Measurements from ENCODE around the gene ODAD4.

ODAD4 gene

GRCh38 chr17:41987642-41988041 lies 57.2 kb downstream of the ODAD4 start:
- TF ChIP-seq TCF4 (CRISPR knock-in tag; IDR thresholded peaks at IDR 0.05; ENCODE audit: borderline replicate concordance) (no peak), PPARA (CRISPR knock-in tag; IDR thresholded peaks at IDR 0.05; ENCODE audit: borderline replicate concordance) (no peak), CSDC2 (CRISPR knock-in tag; IDR thresholded peaks at IDR 0.05) (no peak), PATZ1 (CRISPR knock-in tag; IDR thresholded peaks at IDR 0.05; ENCODE audit: borderline replicate concordance) (no peak), ESRRG (CRISPR knock-in tag; IDR thresholded peaks at IDR 0.05) (no peak), ARNTL (CRISPR knock-in tag; IDR thresholded peaks at IDR 0.05; ENCODE audit: borderline replicate concordance, low read depth) (no peak), ZNF8 (CRISPR knock-in tag; IDR thresholded peaks at IDR 0.05) (no peak), TSHZ2 (CRISPR knock-in tag; IDR thresholded peaks at IDR 0.05) (no peak), ZC3H10 (CRISPR knock-in tag; IDR thresholded peaks at IDR 0.05) (no peak), OSR1 (CRISPR knock-in tag; IDR thresholded peaks at IDR 0.05) (no peak), SNAI2 (CRISPR knock-in tag; IDR thresholded peaks at IDR 0.05) (no peak), CREB5 (CRISPR knock-in tag; IDR thresholded peaks at IDR 0.05; ENCODE audit: low read depth) (no peak), ZNF565 (CRISPR knock-in tag; conservative IDR thresholded peaks at IDR 0.05; ENCODE audit: low read depth) (no peak), GLIS3 (CRISPR knock-in tag; IDR thresholded peaks at IDR 0.05) (no peak), ZFP3 (CRISPR knock-in tag; IDR thresholded peaks at IDR 0.05) (no peak), POU6F1 (CRISPR knock-in tag; IDR thresholded peaks at IDR 0.05; ENCODE audit: borderline replicate concordance, low read depth) (no peak), ZNF70 (CRISPR knock-in tag; IDR thresholded peaks at IDR 0.05) (no peak), CSRNP3 (CRISPR knock-in tag; IDR thresholded peaks at IDR 0.05) (no peak)
- ATAC-seq, result no peak

GRCh38 chr17:41988418-41988817 lies 58.0 kb downstream of the ODAD4 start:
- no peak for ATAC-seq
- TF ChIP-seq ZC3H10 (CRISPR knock-in tag; IDR thresholded peaks at IDR 0.05) (no peak), POU6F1 (CRISPR knock-in tag; IDR thresholded peaks at IDR 0.05; ENCODE audit: borderline replicate concordance, low read depth) (no peak), ESRRG (CRISPR knock-in tag; IDR thresholded peaks at IDR 0.05) (no peak), ZNF70 (CRISPR knock-in tag; IDR thresholded peaks at IDR 0.05) (no peak)

GRCh38 chr17:41989702-41990419 lies 59.4 kb downstream of the ODAD4 start:
- ATAC-seq, result no peak
- TF ChIP-seq CSDC2 (CRISPR knock-in tag; IDR thresholded peaks at IDR 0.05) (no peak), CSRNP3 (CRISPR knock-in tag; IDR thresholded peaks at IDR 0.05) (no peak), CREB5 (CRISPR knock-in tag; IDR thresholded peaks at IDR 0.05; ENCODE audit: low read depth) (no peak), TSHZ2 (CRISPR knock-in tag; IDR thresholded peaks at IDR 0.05) (no peak), ZFP30 (CRISPR knock-in tag; IDR thresholded peaks at IDR 0.05) (no peak), ZNF565 (CRISPR knock-in tag; conservative IDR thresholded peaks at IDR 0.05; ENCODE audit: low read depth) (no peak), ZNF70 (CRISPR knock-in tag; IDR thresholded peaks at IDR 0.05) (no peak), ZC3H10 (CRISPR knock-in tag; IDR thresholded peaks at IDR 0.05) (no peak)
